ENCODE results near the gene BAG1. TPM values are rescaled to one million over a fixed set of nuclear protein-coding genes. Genes with fewer than 3 reads are reported as not detected.
A peak's percentile ranks its signal among the peaks of the same experiment; 100 is the strongest.

BAG1 gene
- total RNA-seq, 1 experiment from 2014 or later = 55.6 TPM

- no peak overlapping the region for H3K4me2 ChIP-seq (ENCODE audit: low read depth, low read length, poor library complexity, severe bottlenecking)
- no peak overlapping the region for H3K9ac ChIP-seq (ENCODE audit: low read length)
- H3K9me3 ChIP-seq (ENCODE audit: low read length) = no peaks in the 10 kb centered on the region
- no peaks in the 10 kb centered on the region for H3K4me1 ChIP-seq (ENCODE audit: low read length)
- H3K27ac ChIP-seq (ENCODE audit: low read length) = no peak overlapping the region
- 0 out of 2 replicates have a peak, but pooled peaks cover 3% of the 10 kb centered on the region for H3K27me3 ChIP-seq (ENCODE audit: low read length)
- H4K20me1 ChIP-seq (ENCODE audit: insufficient read depth, low read depth, low read length) = no peaks in the 10 kb centered on the region
- no peak for DNase-seq
- no peaks in the 10 kb centered on the region for H3K9me2 ChIP-seq (replicated peaks; ENCODE audit: insufficient read depth, low read length)
- H3K36me3 ChIP-seq (ENCODE audit: insufficient read depth, low read length) = no peaks in the 10 kb centered on the region
- H3K79me2 ChIP-seq (ENCODE audit: low read length) = no peaks in the 10 kb centered on the region
- no peak overlapping the region for H3K4me3 ChIP-seq (ENCODE audit: low read length)
- no peak overlapping the region for H2AFZ ChIP-seq (ENCODE audit: low read length)
Observed at GRCh38 chr9:33210006-33210715, 54.3 kb downstream of the BAG1 start.

GRCh38 chr9:33209394-33209793, 55.1 kb downstream of the BAG1 start:
- no peak overlapping the region for H3K4me2 ChIP-seq (ENCODE audit: low read depth, low read length, poor library complexity, severe bottlenecking)
- no peak overlapping the region for H3K27ac ChIP-seq (ENCODE audit: low read length)
- no peaks in the 10 kb centered on the region for H4K20me1 ChIP-seq (ENCODE audit: insufficient read depth, low read depth, low read length)
- H3K27me3 ChIP-seq (ENCODE audit: low read length) = no peaks in the 10 kb centered on the region
- H3K4me1 ChIP-seq (ENCODE audit: low read length) = no peaks in the 10 kb centered on the region
- no peaks in the 10 kb centered on the region for H3K9me3 ChIP-seq (ENCODE audit: low read length)
- H3K4me3 ChIP-seq (ENCODE audit: low read length) = no peak overlapping the region
- H3K9me2 ChIP-seq (replicated peaks; ENCODE audit: insufficient read depth, low read length) = no peaks in the 10 kb centered on the region
- DNase-seq = no peak
- H3K36me3 ChIP-seq (ENCODE audit: insufficient read depth, low read length) = no peaks in the 10 kb centered on the region
- no peak overlapping the region for H2AFZ ChIP-seq (ENCODE audit: low read length)
- H3K9ac ChIP-seq (ENCODE audit: low read length) = no peak overlapping the region
- H3K79me2 ChIP-seq (ENCODE audit: low read length) = no peaks in the 10 kb centered on the region

GRCh38 chr9:33202552-33203201, 61.8 kb downstream of the BAG1 start:
- peak overlapping the region; percentile 26; the same call in 1 of the 2 replicates for H3K4me3 ChIP-seq (ENCODE audit: low read length)
- no peaks in the 10 kb centered on the region for H3K79me2 ChIP-seq (ENCODE audit: low read length)
- no peak overlapping the region for H3K27ac ChIP-seq (ENCODE audit: low read length)
- H3K9me2 ChIP-seq (replicated peaks; ENCODE audit: insufficient read depth, low read length) = no peaks in the 10 kb centered on the region
- H3K4me1 ChIP-seq (ENCODE audit: low read length) = peaks cover 12% of the 10 kb centered on the region
- H3K36me3 ChIP-seq (ENCODE audit: insufficient read depth, low read length) = no peaks in the 10 kb centered on the region
- no peaks in the 10 kb centered on the region for H3K27me3 ChIP-seq (ENCODE audit: low read length)
- peak overlapping the region; percentile 8; the same call in 1 of the 2 replicates for H2AFZ ChIP-seq (ENCODE audit: low read length)
- peak overlapping the region; percentile 18; the same call in 1 of the 2 replicates for H3K9ac ChIP-seq (ENCODE audit: low read length)
- DNase-seq = peak; percentile 69
- peak overlapping the region; percentile 33 for H3K4me2 ChIP-seq (ENCODE audit: low read depth, low read length, poor library complexity, severe bottlenecking)
- H4K20me1 ChIP-seq (ENCODE audit: insufficient read depth, low read depth, low read length) = no peaks in the 10 kb centered on the region
- H3K9me3 ChIP-seq (ENCODE audit: low read length) = no peaks in the 10 kb centered on the region

Other genes starting within 250 kb of the BAG1 start
- 65.7 and 80.4 TPM in 2 replicates for gene DNAJA1, start 239.4 kb downstream of the BAG1 start, total RNA-seq (2014; rRNA removed; shearing (Covaris generic); ENCODE audit: low replicate concordance)
- gene SMU1, start 188.0 kb downstream of the BAG1 start, total RNA-seq (2014; rRNA removed; shearing (Covaris generic); ENCODE audit: low replicate concordance) = 12.2 and 18.4 TPM in 2 replicates
- 4.0 and 6.9 TPM in 2 replicates for gene B4GALT1, start 97.4 kb downstream of the BAG1 start, total RNA-seq (2014; rRNA removed; shearing (Covaris generic); ENCODE audit: low replicate concordance)
- not detected in 2 replicates for gene SPINK4, start 24.5 kb downstream of the BAG1 start, total RNA-seq (2014; rRNA removed; shearing (Covaris generic); ENCODE audit: low replicate concordance)
- gene CHMP5, start 341 bp upstream of the BAG1 start, total RNA-seq (2014; rRNA removed; shearing (Covaris generic); ENCODE audit: low replicate concordance) = 53.4 and 57.1 TPM in 2 replicates
- 30.7 and 51.4 TPM in 2 replicates for gene NFX1, start 25.8 kb upstream of the BAG1 start, total RNA-seq (2014; rRNA removed; shearing (Covaris generic); ENCODE audit: low replicate concordance)
- gene AQP7, start 137.9 kb upstream of the BAG1 start, total RNA-seq (2014; rRNA removed; shearing (Covaris generic); ENCODE audit: low replicate concordance) = not detected in 2 replicates
- gene AQP3, start 182.9 kb upstream of the BAG1 start, total RNA-seq (2014; rRNA removed; shearing (Covaris generic); ENCODE audit: low replicate concordance) = not detected in 2 replicates
- gene NOL6, start 209.2 kb upstream of the BAG1 start, total RNA-seq (2014; rRNA removed; shearing (Covaris generic); ENCODE audit: low replicate concordance) = 18.6 and 19.7 TPM in 2 replicates